Common myeloid progenitor, CD34-positive (primary cell): ENCODE measurements around the gene RRP9.
A peak's percentile ranks its signal among the peaks of the same experiment; 100 is the strongest.

Experiments
- CTCF ChIA-PET: fragments of 350-600 bp; sonication (Branson Sonifier 250); formaldehyde crosslinking; loops from one replicate; lab custom pipeline; 2021; ENCODE audit warnings: antibody characterized with exemption; lab: Charles Lee
- POLR2A ChIA-PET: fragments of 350-600 bp; sonication (Branson Sonifier 250); formaldehyde crosslinking; loops from one replicate; lab custom pipeline; 2021; ENCODE audit warnings: antibody characterized with exemption; lab: Charles Lee
- DNase-seq, 3 donors: peaks; one replicate each; pipeline versions ENCODE4 v3.0.0 to v3.0.0-alpha.2; 2013
- H3K27ac ChIP-seq, 2 experiments: 1 replicate in 1 of 2; 2 replicates in 1 of 2; pipeline ENCODE4 v1.7.0; 2013; ENCODE audit warnings: inconsistent platforms in 2 of 2, low read length in 2 of 2, mild to moderate bottlenecking in 2 of 2, low read depth in 1 of 2, moderate library complexity in 1 of 2; ENCODE audit not compliant: severe bottlenecking in 2 of 2, insufficient read depth in 1 of 2, poor library complexity in 1 of 2
- H3K27me3 ChIP-seq, 5 experiments: replicated peaks in 2 of 5; 1 replicate in 3 of 5; 2 replicates in 2 of 5; pipeline versions ENCODE4 v1.6.1 to v1.7.0; 2013; ENCODE audit warnings: low read length in 4 of 5, mild to moderate bottlenecking in 2 of 5, moderate library complexity in 2 of 5, inconsistent platforms in 1 of 5; ENCODE audit not compliant: insufficient read depth in 5 of 5, control insufficient read depth in 4 of 5
- H3K36me3 ChIP-seq, 4 experiments: 1 replicate in 2 of 4; 2 replicates in 2 of 4; pipeline versions ENCODE4 v1.6.1 to v1.7.0; 2013; ENCODE audit warnings: low read length in 3 of 4, control low read depth in 1 of 4, mild to moderate bottlenecking in 1 of 4; ENCODE audit not compliant: control insufficient read depth in 4 of 4, insufficient read depth in 4 of 4
- H3K4me1 ChIP-seq, 4 experiments: 1 replicate in 3 of 4; 2 replicates in 1 of 4; pipeline versions ENCODE4 v1.6.1 to v1.7.1; 2013; ENCODE audit warnings: low read length in 3 of 4, mild to moderate bottlenecking in 3 of 4, control low read depth in 1 of 4, inconsistent platforms in 1 of 4, moderate library complexity in 1 of 4; ENCODE audit not compliant: control insufficient read depth in 4 of 4, insufficient read depth in 4 of 4; ENCODE audit errors: control extremely low read depth in 1 of 4
- H3K4me3 ChIP-seq, 7 experiments: 1 replicate in 4 of 7; 2 replicates in 3 of 7; pipeline versions ENCODE4 v1.5.1 to v1.7.0; 2013; ENCODE audit warnings: mild to moderate bottlenecking in 7 of 7, low read length in 6 of 7, moderate library complexity in 6 of 7, inconsistent platforms in 2 of 7, low read depth in 2 of 7, control low read depth in 1 of 7; ENCODE audit not compliant: insufficient read depth in 4 of 7, control insufficient read depth in 1 of 7; ENCODE audit errors: extremely low read depth in 1 of 7
- H3K9me3 ChIP-seq, 5 experiments: 1 replicate in 4 of 5; 2 replicates in 1 of 5; pipeline versions ENCODE4 v1.6.1 to v1.7.1; 2013; ENCODE audit warnings: low read length in 4 of 5, mild to moderate bottlenecking in 2 of 5, inconsistent platforms in 1 of 5, low read depth in 1 of 5, moderate library complexity in 1 of 5; ENCODE audit not compliant: control insufficient read depth in 4 of 5, insufficient read depth in 2 of 5; ENCODE audit errors: control extremely low read depth in 1 of 5
- WGBS: methylation state at CpG from one replicate; pipeline ENCODE4 v1.1.5; 2013; ENCODE audit not compliant: insufficient coverage; 5-methylcytosine and 5-hydroxymethylcytosine counted together

RRP9 gene

DNA sequence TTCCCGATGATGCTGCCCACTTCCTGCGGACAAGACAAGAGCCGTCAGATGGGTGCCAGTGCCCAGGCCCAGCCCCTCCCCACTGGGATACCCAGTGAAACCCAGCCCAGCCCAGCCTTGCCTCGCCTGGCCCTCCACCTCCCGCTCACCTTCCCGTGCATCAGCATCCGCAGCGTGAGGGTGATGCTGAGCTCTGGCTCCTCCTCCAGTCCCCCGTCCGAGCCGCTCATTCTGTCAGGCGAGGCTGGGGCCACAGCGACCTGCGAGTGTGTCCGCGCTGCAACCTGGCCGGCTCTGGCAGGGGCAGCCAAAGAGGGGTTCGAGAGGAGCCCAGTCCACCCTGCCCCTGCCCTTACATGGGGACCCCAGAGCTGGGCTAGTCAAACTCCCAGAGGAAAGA, 19.3 kb upstream of the RRP9 start:
- CTCF ChIA-PET, result interaction anchor here (1.5 to 7.2 kb wide), 3 partner anchors 11 to 20 kb away, joined by 3 to 76 read pairs (median 10); partner anchors contain the start of genes ABHD14A and ABHD14B
- 94% methylated on average over 15 of the region's 18 CpGs for WGBS
- H3K27ac ChIP-seq, result no peak overlapping the region
- POLR2A ChIA-PET, result no interaction called here
- H3K4me3 ChIP-seq, result no peak overlapping the region
- H3K36me3 ChIP-seq, result no peaks in the 10 kb centered on the region
- DNase-seq, result no peak
- peaks cover 0 to 27% (median 10%) of the 10 kb centered on the region in 5 experiments for H3K27me3 ChIP-seq
- peaks cover 0 to 16% (median 14%) of the 10 kb centered on the region in 4 experiments for H3K4me1 ChIP-seq
- no peaks in the 10 kb centered on the region for H3K9me3 ChIP-seq

DNA sequence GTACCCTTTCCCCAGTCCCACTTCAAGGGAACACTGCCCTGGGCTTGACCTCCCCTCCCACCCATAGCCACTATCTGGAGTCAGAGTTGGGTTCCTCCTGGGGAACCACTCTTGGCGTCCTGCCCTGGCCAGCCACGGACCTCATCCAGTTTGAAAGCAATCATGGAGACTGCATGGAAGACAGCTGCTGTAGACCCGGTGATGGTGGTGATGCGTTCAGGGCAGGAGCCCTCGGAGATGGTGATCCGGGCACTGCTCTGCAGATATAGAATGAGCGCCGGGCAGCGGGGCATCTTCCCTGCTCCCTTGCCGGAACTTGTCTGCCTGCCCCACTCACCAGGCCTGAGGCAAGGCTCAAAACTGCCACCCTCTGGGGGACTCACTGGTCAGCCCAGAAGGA, 18.7 kb upstream of the RRP9 start:
- no peak overlapping the region for H3K4me3 ChIP-seq
- no peak for DNase-seq
- ChIA-PET CTCF (interaction anchor here (1.5 to 7.2 kb wide), 3 partner anchors 12 to 21 kb away, joined by 3 to 76 read pairs (median 10); partner anchors contain the start of genes ABHD14A and ABHD14B), POLR2A (no interaction called here)
- H3K4me1 ChIP-seq, result peaks cover 0 to 22% (median 19%) of the 10 kb centered on the region in 4 experiments
- 86% methylated on average over 6 of the region's 10 CpGs for WGBS
- peaks cover 0 to 4% (median 0%) of the 10 kb centered on the region in 5 experiments for H3K9me3 ChIP-seq
- H3K27ac ChIP-seq, result no peak overlapping the region
- peaks cover 0 to 26% (median 16%) of the 10 kb centered on the region in 5 experiments for H3K27me3 ChIP-seq
- H3K36me3 ChIP-seq, result no peaks in the 10 kb centered on the region

DNA sequence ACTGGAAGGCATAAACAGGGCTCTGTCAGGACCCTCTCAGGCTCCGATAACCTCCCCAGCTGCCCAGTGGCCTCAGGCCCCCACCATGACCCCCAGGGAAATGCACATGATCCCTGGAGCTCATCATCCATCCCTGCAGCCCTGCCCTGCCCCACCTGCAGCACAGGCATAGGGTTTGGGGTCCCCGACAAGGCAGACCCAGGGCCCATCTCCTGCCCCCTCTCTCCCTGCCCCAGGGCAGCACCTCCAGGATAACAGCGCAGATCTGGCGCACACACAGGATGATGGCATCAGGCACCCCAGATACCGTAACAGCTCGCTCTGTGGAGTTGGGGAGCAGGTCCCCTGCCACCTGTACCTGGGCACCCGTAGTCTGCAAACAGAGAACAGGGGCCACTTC, 17.9 kb upstream of the RRP9 start:
- Histone ChIP-seq H3K27me3 (peaks cover 0 to 32% (median 24%) of the 10 kb centered on the region in 5 experiments), H3K4me3 (no peak overlapping the region), H3K27ac (no peak overlapping the region), H3K9me3 (peaks cover 0 to 6% (median 0%) of the 10 kb centered on the region in 5 experiments), H3K36me3 (no peaks in the 10 kb centered on the region), H3K4me1 (peaks cover 0 to 24% (median 19%) of the 10 kb centered on the region in 4 experiments)
- WGBS, result 95% methylated on average over 6 of the region's 7 CpGs
- POLR2A ChIA-PET, result no interaction called here
- CTCF ChIA-PET, result interaction anchor here (7.2 kb wide), 1 partner anchor 12 kb away, joined by 76 read pairs; the partner anchor contains the start of genes ABHD14A and ABHD14B
- DNase-seq, result no peak

DNA sequence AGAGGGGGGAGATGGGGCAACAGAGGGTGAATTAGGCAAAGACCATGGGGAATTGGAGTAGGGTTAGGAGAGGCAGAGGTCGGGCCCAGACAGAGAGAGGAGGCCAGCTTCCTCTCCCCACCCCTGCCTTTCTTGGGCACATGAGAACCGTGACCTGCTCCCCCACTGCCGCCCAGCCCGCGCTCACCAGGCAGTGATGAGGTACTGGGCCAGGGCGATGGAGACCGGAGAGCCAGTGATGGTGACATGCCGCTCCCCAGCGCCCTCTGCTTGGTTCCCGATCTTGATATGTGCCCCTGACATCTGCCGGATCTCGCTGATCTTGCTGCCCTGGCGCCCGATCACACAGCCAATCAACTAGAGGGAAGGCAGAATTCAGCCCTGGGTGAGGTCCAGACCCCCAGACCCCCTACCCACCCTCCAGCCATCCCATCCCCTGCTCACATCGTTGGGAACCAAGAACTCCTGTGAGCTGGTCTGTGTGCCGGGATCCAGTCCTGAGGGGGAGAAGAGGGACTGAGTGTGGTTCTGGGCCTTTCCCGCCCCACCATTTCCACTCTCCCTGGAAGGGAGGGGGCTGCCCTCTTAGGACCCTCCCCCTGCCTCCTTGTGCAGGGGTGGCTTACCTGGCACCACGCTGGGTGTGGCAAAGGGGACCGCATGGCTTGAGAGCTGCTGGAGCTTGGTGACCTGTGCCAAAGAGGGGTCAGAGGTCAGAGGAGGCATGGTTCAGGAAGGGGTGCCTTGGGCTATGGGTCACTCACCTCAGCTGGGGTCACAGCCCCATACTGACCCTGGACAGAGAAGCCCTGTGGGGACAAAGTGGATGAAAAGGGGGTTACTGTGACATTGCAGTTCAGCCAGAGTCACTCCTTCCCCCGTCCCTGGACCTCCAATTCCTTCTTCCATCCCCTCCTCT, 17.2 kb upstream of the RRP9 start:
- peaks cover 0 to 24% (median 19%) of the 10 kb centered on the region in 4 experiments for H3K4me1 ChIP-seq
- ChIA-PET POLR2A (no interaction called here), CTCF (interaction anchor here (1.9 to 7.2 kb wide), 2 partner anchors 13 to 16 kb away, joined by 13 to 76 read pairs; partner anchors contain the start of genes ABHD14A, ABHD14B, PARP3 and RRP9)
- H3K4me3 ChIP-seq, result no peak overlapping the region
- peaks cover 0 to 34% (median 24%) of the 10 kb centered on the region in 5 experiments for H3K27me3 ChIP-seq
- WGBS, result over 99% methylated on average over 12 of the region's 20 CpGs
- H3K9me3 ChIP-seq, result peaks cover 0 to 6% (median 0%) of the 10 kb centered on the region in 5 experiments
- H3K27ac ChIP-seq, result no peak overlapping the region
- DNase-seq, result no peak
- H3K36me3 ChIP-seq, result no peaks in the 10 kb centered on the region

DNA sequence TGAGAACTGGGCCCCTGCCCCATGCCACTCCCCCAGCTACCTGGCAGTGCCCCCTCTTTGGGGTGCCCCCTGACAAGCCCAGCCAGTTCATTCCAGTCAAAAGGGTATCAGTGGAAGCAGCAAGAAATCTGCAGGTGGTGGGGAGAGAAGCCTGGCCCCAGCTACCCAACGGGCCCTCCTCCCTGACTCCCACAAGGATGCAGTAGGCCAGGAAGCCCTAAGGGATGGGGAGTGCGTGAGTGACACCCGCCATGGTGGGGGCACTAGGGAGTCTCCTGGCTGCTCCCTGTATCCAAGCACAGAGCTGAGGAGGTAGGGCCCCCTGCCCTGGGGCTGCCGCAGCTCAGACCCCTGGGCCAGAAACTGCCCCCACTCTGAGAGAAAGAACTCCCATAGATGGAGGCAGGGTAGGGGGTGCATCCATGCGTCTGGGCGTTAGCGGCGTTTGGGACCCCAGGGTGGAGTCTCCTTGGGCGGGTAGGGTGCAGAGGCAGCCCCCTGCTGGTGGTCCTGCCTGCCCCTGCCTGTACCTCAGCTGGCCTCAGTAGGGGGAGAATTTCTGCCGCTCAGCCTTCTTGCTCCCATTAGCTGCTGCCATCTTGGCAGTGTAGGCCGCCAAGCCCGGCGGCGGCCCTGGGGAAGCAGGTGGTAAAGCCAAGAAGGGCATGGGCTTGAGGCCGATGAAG, 16.0 kb upstream of the RRP9 start:
- CTCF ChIA-PET, result interaction anchor here (1.2 to 7.2 kb wide), 5 partner anchors 9 to 288 kb away, joined by 3 to 76 read pairs (median 4); partner anchors contain the start of genes ABHD14A, ABHD14B, PARP3 and PCBP4
- Histone ChIP-seq H3K4me1 (peaks cover 0 to 24% (median 19%) of the 10 kb centered on the region in 4 experiments), H3K36me3 (no peaks in the 10 kb centered on the region), H3K27ac (no peak overlapping the region), H3K27me3 (peaks cover 0 to 32% (median 24%) of the 10 kb centered on the region in 5 experiments), H3K9me3 (peaks cover 0 to 6% (median 0%) of the 10 kb centered on the region in 5 experiments), H3K4me3 (no peak overlapping the region)
- POLR2A ChIA-PET, result no interaction called here
- no peak for DNase-seq
- WGBS, result 99% methylated on average over 12 of the region's 15 CpGs

DNA sequence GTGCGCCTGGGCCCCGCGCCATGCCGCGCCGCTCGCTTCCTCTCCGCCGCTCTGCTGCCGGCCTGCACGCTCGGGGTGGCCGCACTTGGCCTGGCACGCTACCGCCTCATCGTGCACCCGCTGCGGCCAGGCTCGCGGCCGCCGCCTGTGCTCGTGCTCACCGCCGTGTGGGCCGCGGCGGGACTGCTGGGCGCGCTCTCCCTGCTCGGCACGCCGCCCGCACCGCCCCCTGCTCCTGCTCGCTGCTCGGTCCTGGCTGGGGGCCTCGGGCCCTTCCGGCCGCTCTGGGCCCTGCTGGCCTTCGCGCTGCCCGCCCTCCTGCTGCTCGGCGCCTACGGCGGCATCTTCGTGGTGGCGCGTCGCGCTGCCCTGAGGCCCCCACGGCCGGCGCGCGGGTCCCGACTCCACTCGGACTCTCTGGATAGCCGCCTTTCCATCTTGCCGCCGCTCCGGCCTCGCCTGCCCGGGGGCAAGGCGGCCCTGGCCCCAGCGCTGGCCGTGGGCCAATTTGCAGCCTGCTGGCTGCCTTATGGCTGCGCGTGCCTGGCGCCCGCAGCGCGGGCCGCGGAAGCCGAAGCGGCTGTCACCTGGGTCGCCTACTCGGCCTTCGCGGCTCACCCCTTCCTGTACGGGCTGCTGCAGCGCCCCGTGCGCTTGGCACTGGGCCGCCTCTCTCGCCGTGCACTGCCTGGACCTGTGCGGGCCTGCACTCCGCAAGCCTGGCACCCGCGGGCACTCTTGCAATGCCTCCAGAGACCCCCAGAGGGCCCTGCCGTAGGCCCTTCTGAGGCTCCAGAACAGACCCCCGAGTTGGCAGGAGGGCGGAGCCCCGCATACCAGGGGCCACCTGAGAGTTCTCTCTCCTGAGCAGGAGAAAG, 14.4 kb upstream of the RRP9 start:
- POLR2A ChIA-PET, result no interaction called here
- CTCF ChIA-PET, result interaction anchor here (1.2 to 7.2 kb wide), 4 partner anchors 11 to 23 kb away, joined by 3 to 76 read pairs (median 16); partner anchors contain the start of genes ABHD14A, ABHD14B, PARP3 and PCBP4
- WGBS, result 5% methylated on average over 89 of the region's 97 CpGs
- H3K27ac ChIP-seq, result no peak overlapping the region
- H3K4me3 ChIP-seq, result peak overlapping the region; percentile 19 to 69 (median 56)
- H3K4me1 ChIP-seq, result peaks cover 0 to 24% (median 19%) of the 10 kb centered on the region in 4 experiments
- no peaks in the 10 kb centered on the region for H3K36me3 ChIP-seq
- peak; percentile 77 to 82 (median 78) for DNase-seq
- peaks cover 0 to 6% (median 0%) of the 10 kb centered on the region in 5 experiments for H3K9me3 ChIP-seq
- H3K27me3 ChIP-seq, result peaks cover 0 to 30% (median 24%) of the 10 kb centered on the region in 5 experiments
